Activated CD4-positive, alpha-beta T cell treated with anti-CD3 and anti-CD28 coated beads, Interleukin-2, amount 50 U/mL, for 48 hours (primary cell): ENCODE data around the gene OR7A10.
"Not testable (repeated sequence)": the region's sequence is repeated elsewhere in the genome, so short reads cannot be mapped to it uniquely, and the experiment has no call there.

Experiments
- DNase-seq, 2 experiments: peaks; one replicate each; pipeline ENCODE4 v3.0.0-alpha.2; 2020

OR7A10 gene

GRCh38 chr19:14792250-14792649 is 56.5 kb downstream of the OR7A10 start:
- not testable (repeated sequence) for DNase-seq
